ENCODE data around the gene DDX1. TPM values are rescaled to one million over a fixed set of nuclear protein-coding genes. Genes with fewer than 3 reads are reported as not detected.

DDX1 gene
- total RNA-seq, 1 donor from 2014 or later: 60.4 TPM

GRCh38 chr2:15560140-15560987 lies 31.3 kb upstream of the DDX1 start:
- no peaks in the 10 kb centered on the region for H3K9me3 ChIP-seq
- peaks cover 14% of the 10 kb centered on the region for H3K4me1 ChIP-seq
- H3K27ac ChIP-seq: peak overlapping the region; percentile 78
- peak overlapping the region; percentile 76 for H3K4me3 ChIP-seq
- DNase-seq: no peak
- no peaks in the 10 kb centered on the region for H3K27me3 ChIP-seq (ENCODE audit: low read depth)
- H3K36me3 ChIP-seq: peaks cover 14% of the 10 kb centered on the region
- intact Hi-C loops (cut with DNase I): no loop called here
- peak; percentile 57 to 58 for ATAC-seq
- no peak for TF ChIP-seq CTCF (IDR thresholded peaks at IDR 0.05)

- Histone ChIP-seq H3K9me3 (no peaks in the 10 kb centered on the region), H3K27ac (peak within 1 kb of the TSS; percentile 78), H3K36me3 (peaks cover 8% of the 10 kb centered on the region), H3K4me1 (peaks cover 14% of the 10 kb centered on the region), H3K27me3 (ENCODE audit: low read depth) (no peaks in the 10 kb centered on the region), H3K4me3 (peak within 1 kb of the TSS; percentile 76)
- intact Hi-C loops (cut with DNase I): no loop called here
- DNase-seq (peak; percentile 86), ATAC-seq (peak; percentile 97 to 99)
- no peak for TF ChIP-seq CTCF (IDR thresholded peaks at IDR 0.05)
These were observed 30.6 kb upstream of the DDX1 start, which contains the start of gene NBAS for GRCh38 chr2:15560988-15561573. NBAS (minus strand) TSS chr2:15561334; CDS start chr2:15561304, 30 bp downstream.

GRCh38 chr2:15561574-15562344 lies 29.9 kb upstream of the DDX1 start:
- H3K9me3 ChIP-seq: no peaks in the 10 kb centered on the region
- H3K4me1 ChIP-seq: peaks cover 14% of the 10 kb centered on the region
- peak overlapping the region; percentile 76 for H3K4me3 ChIP-seq
- DNase-seq (no peak), ATAC-seq (peak; percentile 51 to 73)
- peaks cover 4% of the 10 kb centered on the region for H3K27me3 ChIP-seq (ENCODE audit: low read depth)
- intact Hi-C loops (cut with DNase I): no loop called here
- TF ChIP-seq CTCF (IDR thresholded peaks at IDR 0.05): no peak
- H3K36me3 ChIP-seq: peaks cover 1% of the 10 kb centered on the region
- H3K27ac ChIP-seq: peak overlapping the region; percentile 78

- H3K9me3 ChIP-seq: no peaks in the 10 kb centered on the region
- no peak for DNase-seq
- H3K27me3 ChIP-seq (ENCODE audit: low read depth): peaks cover 5% of the 10 kb centered on the region
- H3K36me3 ChIP-seq: no peaks in the 10 kb centered on the region
- ATAC-seq: no peak
- intact Hi-C loops (cut with DNase I): no loop called here
- H3K4me3 ChIP-seq: no peak overlapping the region
- no peak for TF ChIP-seq CTCF (IDR thresholded peaks at IDR 0.05)
- peaks cover 14% of the 10 kb centered on the region for H3K4me1 ChIP-seq
- peak overlapping the region; percentile 78 for H3K27ac ChIP-seq
These were observed 29.2 kb upstream of the DDX1 start for GRCh38 chr2:15562354-15563031.
